GM18861 (cell line): Measurements from ENCODE around the gene PLIN4.
"Not testable (repeated sequence)": the region's sequence is repeated elsewhere in the genome, so short reads cannot be mapped to it uniquely, and the experiment has no call there.

Experiments
- ATAC-seq: cut with Tn5 transposase; IDR thresholded peaks from one replicate; pipeline ENCODE4 v1.9.1; 2021; ENCODE audit not compliant: unreplicated experiment

Gene PLIN4

GRCh38 chr19:4518345-4519171 lies at the start of gene PLIN4:
TSS of gene PLIN4 (minus strand) at chr19:4518486. CDS start at chr19:4518272, 214 bp downstream.
- ATAC-seq: no peak

- ATAC-seq: no peak
Observed at GRCh38 chr19:4567584-4568071, 49.3 kb upstream of the PLIN4 start.

GRCh38 chr19:4566402-4567051 lies 48.2 kb upstream of the PLIN4 start:
- no peak for ATAC-seq

GRCh38 chr19:4563562-4563961 lies 45.3 kb upstream of the PLIN4 start:
- ATAC-seq: not testable (repeated sequence)

- ATAC-seq: not testable (repeated sequence)
Observed at GRCh38 chr19:4562085-4562484, 43.8 kb upstream of the PLIN4 start.

- no peak for ATAC-seq
Observed at GRCh38 chr19:4559569-4559968, 41.3 kb upstream of the PLIN4 start, which contains the start of gene SEMA6B. TSS of gene SEMA6B (minus strand) at chr19:4559684. CDS start at chr19:4558457, 1,227 bp downstream.

GRCh38 chr19:4557971-4558941 lies 40.0 kb upstream of the PLIN4 start:
- no peak for ATAC-seq

- no peak for ATAC-seq
Observed at GRCh38 chr19:4557144-4557970, 39.1 kb upstream of the PLIN4 start.

GRCh38 chr19:4556597-4557127 lies 38.4 kb upstream of the PLIN4 start:
- ATAC-seq: no peak

GRCh38 chr19:4555657-4556561 lies 37.6 kb upstream of the PLIN4 start:
- no peak for ATAC-seq

- ATAC-seq: no peak
Observed at GRCh38 chr19:4554717-4555116, 36.4 kb upstream of the PLIN4 start.

- ATAC-seq: no peak
Observed at GRCh38 chr19:4553775-4554174, 35.5 kb upstream of the PLIN4 start.

- no peak for ATAC-seq
Observed at GRCh38 chr19:4553092-4553695, 34.9 kb upstream of the PLIN4 start.

- no peak for ATAC-seq
Observed at GRCh38 chr19:4552525-4552819, 34.2 kb upstream of the PLIN4 start.

GRCh38 chr19:4550479-4551050 lies 32.3 kb upstream of the PLIN4 start:
- ATAC-seq: no peak

- no peak for ATAC-seq
Observed at GRCh38 chr19:4550018-4550417, 31.7 kb upstream of the PLIN4 start.

GRCh38 chr19:4548238-4548584 lies 29.9 kb upstream of the PLIN4 start:
- ATAC-seq: no peak
